EH (cell line): ENCODE data around the gene HIVEP3.

Source experiments
- DNase-seq: peaks from one replicate; pipeline ENCODE4 v3.0.0-alpha.2; 2015; ENCODE audit warnings: low read depth

The HIVEP3 gene

DNA sequence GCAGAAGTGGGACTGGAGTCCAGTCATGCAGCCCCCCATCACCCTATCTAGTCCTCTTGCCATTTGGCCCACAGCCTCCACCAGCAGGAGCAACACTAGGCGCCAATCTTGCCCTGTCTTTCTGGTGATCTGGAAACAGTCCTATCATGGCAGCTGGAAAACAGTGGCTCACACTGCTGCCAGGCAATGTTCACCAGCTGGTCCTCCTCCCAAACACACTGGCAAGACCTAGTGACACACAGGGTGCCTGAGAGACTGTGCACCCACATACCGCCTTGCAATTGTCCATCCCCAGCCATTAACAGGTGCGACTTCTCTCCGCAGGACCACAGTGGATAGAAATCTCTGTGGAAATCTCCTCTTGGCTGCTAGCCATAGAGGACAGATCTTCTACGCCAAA is 105.5 kb downstream of the HIVEP3 start:
- no peak for DNase-seq

GRCh38 chr1:41812453-41812852 is 106.3 kb downstream of the HIVEP3 start:
- peak; percentile 93 for DNase-seq

DNA sequence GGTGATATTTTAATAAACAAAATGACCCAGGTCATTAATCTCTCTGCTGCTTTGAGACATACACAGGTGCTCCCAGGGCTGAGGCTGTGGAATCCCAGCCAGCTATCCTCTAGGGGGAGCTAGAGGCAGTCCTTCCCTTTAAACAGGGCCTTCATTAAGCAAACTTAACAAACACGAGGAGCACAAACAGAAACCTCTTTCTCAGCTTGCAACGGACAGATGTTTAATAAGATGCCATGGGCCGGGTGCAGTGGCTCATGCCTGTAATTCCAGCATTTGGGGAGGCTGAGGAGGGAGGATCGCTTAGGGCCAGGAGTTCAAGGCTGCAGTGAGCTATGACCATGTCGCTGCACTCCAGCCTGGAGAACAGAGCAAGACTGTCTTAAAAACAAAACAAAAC is 106.7 kb downstream of the HIVEP3 start:
- peak; percentile 74 for DNase-seq

DNA sequence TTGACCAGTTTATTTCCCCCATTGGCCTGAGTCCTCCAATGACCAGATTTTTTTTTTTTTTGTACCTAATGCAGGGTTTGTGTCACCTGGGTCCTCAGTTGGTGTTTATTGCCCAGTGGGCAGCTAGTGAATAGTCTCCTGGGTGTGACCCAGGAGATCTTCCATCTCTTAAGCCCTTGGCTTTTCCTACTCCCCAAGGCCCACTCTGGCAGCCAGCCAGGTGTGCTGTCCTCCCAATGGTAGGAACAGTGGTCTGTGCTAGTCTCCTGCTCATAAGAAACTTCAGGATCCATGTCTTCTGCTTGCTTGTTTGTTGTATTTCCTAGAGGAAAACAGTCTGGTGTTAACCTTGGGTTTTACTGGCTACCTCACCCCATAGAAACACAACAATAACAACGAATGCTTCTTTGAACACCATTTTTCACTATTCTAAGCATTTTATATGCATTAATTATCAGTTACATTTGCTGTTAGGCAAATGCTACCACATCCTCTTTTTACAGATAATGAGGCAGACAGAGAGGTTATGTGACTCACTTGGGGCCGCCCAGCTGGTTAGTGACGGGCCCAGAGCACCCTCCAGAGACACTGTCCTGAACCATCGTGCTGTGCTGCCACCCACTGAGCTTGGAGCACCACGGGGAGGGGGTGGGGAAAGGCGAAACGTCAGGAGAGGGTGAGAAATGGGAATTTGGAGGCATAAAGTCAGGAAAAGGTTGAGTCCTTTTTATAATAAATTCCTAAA is 107.5 kb downstream of the HIVEP3 start:
- DNase-seq: peak; percentile 65

GRCh38 chr1:41810446-41810845 is 108.3 kb downstream of the HIVEP3 start:
- peak; percentile 69 for DNase-seq

- no peak for DNase-seq
These were observed 109.0 kb downstream of the HIVEP3 start for GRCh38 chr1:41809692-41810091.

- no peak for DNase-seq
These were observed 111.3 kb downstream of the HIVEP3 start for GRCh38 chr1:41807390-41807789.

GRCh38 chr1:41806472-41807155 is 112.1 kb downstream of the HIVEP3 start:
- no peak for DNase-seq

DNA sequence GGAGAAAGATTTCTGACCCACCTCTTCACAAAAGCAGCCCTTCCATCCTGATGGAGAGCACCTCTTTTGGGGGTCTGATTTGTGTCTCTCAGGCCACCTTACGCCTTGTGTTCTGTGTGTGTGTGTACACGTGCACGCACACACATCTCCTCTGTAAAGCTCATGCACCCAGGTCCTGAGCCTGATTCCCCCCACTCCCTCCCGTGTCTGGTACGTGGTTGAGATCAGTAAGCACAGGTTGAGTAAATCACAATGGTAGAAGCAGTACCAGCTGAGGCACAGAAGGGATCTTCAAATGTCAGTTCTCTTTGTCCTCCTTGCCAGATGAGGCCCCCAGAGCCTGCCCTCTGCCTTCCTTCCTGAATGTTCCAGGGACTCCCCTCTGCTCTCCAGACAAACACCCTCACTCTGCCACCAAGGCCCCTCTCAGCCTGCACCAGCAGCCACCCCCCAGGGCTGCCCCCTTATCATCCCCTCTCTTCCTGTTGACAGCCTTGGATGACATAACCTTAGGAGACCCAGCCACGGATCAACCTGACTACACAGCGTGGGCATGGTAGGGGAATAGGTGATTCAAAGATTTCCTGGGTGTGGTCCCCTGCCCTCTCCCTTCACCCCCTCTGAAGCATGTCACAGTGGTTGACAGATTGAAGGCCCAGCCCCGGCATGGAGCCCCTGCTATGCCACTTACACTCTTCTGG is 112.8 kb downstream of the HIVEP3 start:
- DNase-seq: no peak

- no peak for DNase-seq
These were observed 114.5 kb downstream of the HIVEP3 start for GRCh38 chr1:41804176-41804575.

GRCh38 chr1:41803656-41804055 is 115.1 kb downstream of the HIVEP3 start:
- DNase-seq: no peak

DNA sequence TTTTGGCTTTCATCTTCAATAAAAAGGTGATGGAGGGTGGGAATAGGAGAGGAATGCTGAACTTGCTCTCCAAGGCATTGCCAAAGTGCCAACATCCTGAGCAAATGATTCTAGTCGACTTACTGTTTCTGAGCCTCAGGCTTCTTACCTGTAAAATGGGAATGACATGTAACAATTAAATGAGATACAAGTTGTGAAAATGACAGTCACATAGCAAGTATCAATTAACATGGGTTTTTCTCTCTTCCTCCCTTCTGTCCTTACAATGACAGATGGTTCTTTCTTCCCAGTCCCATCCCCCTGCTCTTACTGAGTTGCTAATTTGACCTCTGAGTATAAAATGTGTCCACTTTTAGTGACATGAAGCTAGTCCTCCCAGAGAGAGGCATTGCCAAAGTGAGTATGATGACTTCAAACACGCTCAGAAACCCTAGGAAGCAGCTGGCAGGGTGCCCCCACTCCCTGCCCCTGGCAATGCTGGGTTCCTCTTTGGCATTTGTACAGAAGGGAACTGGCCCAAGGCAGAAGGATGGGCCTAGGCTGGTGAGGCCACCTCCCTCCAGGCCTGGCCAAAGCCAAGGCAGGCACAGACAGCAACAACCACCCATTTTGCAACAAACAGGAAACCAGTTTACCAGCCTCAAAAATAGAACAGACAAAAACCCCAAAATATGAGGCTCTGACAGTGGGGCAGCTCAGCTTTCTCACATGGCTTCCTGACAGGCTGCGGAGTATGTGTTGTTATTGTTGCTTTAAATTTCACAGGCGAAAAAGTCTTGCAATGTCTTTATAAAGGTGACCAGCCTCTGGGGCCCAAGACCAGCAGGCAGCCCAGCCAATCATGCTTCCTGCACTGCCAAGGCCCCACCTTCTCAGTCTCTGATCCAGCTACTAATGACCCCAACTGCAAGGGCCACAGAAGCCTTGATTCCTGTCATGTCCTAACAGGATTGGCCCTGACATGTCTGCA is 115.9 kb downstream of the HIVEP3 start:
- DNase-seq: peak; percentile 18

- no peak for DNase-seq
These were observed 118.4 kb downstream of the HIVEP3 start for GRCh38 chr1:41800311-41800829.

DNA sequence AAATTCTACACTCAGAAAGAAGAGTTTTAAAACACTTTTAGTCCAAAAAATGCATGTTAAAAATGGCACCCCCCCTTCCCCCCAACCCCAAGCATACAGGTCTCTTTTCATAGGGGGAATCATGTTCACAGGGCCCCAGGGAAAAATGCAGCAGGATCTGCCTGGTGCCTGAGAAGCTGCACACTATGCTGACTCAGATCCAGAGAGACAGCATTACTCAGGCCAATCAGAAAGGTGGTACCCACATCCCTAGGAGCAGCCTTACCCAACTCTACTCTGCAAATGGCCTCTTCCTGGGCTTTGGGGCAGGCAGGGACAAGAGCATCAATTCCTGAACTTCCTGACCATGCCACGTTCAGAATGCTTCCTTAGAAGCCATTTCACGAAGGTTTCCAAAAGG is 119.0 kb downstream of the HIVEP3 start:
- peak; percentile 43 for DNase-seq

- DNase-seq: no peak
These were observed 119.5 kb downstream of the HIVEP3 start for GRCh38 chr1:41799205-41799604.

GRCh38 chr1:41795205-41795762 is 123.4 kb downstream of the HIVEP3 start:
- DNase-seq: peak; percentile 64

DNA sequence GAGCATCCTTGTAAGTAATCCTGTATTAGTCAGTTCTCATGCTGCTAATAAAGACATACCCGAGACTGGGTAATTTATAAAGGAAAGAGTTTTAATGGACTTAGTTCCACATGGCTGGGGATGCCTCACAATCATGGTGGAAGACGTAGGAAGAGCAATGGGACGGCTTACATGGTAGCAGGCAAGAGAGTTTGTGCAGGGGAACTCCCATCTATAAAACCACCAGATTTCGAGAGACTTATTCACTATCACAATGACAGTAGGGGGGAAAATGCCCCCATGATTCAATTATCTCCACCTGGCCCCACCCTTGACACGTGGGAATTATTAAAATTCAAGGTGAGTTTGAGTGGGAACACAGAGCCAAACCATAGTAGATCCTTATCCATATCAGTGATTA is 124.7 kb downstream of the HIVEP3 start:
- DNase-seq: no peak

DNA sequence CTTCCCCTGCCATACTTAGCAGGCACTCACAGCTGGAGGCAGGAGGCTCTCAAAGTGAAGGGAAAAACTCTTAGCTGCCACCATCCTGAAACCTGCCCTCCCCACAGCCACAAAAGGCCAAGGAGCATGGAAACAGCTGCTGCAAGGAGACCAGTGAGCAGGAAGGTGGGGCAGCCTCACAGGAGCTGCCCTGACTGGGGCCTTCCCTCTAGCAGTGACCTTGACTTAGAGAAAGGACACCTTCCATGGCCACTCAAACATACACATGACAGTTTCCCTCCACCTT is 126.3 kb downstream of the HIVEP3 start:
- no peak for DNase-seq

DNA sequence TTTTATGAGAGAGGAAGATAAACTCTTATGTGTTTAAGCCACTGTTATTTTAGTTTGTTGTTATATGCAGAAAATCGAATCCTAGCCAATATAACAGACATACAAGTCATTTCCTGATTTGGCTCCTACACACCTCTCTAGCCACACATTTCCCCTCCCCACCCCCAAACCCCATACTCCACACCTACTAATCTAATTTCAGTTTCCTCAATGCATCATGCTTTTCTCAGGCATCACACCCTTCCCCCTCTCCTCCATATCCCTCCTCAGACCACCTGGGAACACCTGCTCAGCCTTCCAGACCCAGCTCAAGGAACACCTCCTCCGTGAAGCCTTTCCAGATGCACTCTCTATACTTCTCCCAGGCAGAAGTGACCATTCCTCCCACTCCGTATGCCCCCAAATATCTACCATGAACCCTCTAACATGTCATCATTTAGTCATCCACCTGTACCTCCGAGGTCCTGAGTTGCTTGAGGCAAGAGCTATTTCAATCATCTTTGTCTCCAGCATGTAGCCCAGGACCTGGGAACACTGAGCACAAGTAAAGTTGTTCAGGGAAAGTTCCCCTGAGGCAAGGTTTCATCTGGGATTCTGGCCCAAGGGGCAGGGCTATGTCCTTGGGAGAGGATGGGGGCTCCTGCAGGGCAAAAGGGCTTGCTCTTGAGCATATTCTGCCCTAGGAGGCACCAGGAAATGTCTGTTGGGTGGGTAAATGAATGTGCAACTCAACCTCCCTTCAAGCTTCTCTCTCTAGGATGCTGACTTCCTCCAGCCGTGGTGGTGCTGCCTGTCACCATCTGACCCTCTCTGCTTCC is 126.8 kb downstream of the HIVEP3 start:
- no peak for DNase-seq

DNA sequence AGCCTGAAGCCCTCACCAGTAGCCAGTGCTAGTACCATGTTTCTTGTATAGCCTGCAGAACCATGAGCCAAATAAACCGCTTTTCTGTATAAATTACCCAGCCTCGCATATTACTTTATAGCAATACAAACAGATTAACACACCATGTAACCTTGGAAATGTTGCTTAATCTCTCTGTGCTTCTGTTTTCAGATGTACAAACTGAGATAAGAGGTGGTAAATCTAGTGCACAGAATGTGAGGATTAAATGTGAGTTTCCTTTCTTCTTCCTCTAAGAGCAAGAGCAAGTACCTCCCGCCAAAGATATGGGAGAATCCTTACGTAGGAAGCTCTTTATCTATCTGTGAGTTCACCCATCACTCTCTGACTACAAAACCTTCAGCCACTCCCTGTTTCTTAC is 128.4 kb downstream of the HIVEP3 start:
- DNase-seq: no peak
